Colonic mucosa (tissue), 4 donors: ENCODE data around the gene PRLHR. TPM values are rescaled to one million over a fixed set of nuclear protein-coding genes. Genes with fewer than 3 reads are reported as not detected.

Source experiments
- DNase-seq: peaks from one replicate; pipeline ENCODE4 v3.0.0-alpha.2; 2020
- H3K27ac ChIP-seq: fragments of 200-600 bp; one replicate; pipeline ENCODE4 v1.8.0; 2021
- H3K27me3 ChIP-seq: fragments of 200-600 bp; one replicate; pipeline ENCODE4 v1.8.0; 2021
- H3K36me3 ChIP-seq: fragments of 200-600 bp; one replicate; pipeline ENCODE4 v1.8.0; 2021
- H3K4me1 ChIP-seq: fragments of 200-600 bp; one replicate; pipeline ENCODE4 v1.8.0; 2021; ENCODE audit warnings: mild to moderate bottlenecking
- H3K4me3 ChIP-seq: fragments of 200-600 bp; one replicate; pipeline ENCODE4 v1.8.0; 2021
- H3K9ac ChIP-seq, 2 donors: one replicate each; pipeline ENCODE4 v1.7.0; 2013; ENCODE audit warnings: control low read depth in 2 of 2, low read depth in 2 of 2, low read length in 2 of 2
- H3K9me3 ChIP-seq: fragments of 200-600 bp; one replicate; pipeline ENCODE4 v1.8.0; 2021
- CTCF ChIP-seq: fragments of 200-600 bp; IDR thresholded peaks from one replicate; pipeline ENCODE4 v1.8.0; 2022; ENCODE audit warnings: antibody characterized with exemption, mild to moderate bottlenecking
- intact Hi-C: fragments of 100-400 bp; cut with DNase I; formaldehyde crosslinking; loops from one replicate; pipeline ENCODE4 v1.14.1; 2022
- total RNA-seq, 2 donors: library from RNA; stranded (reverse); fragmentation: NEBNext Ultra II Directional in 1 of 2; extraction: Animal tissue kit (Norgen Biotek cat#: 25700) in 1 of 2; gene quantifications; one replicate each; pipeline ENCODE4 v1.2.1, GENCODE V29; 2021
- donor health status: healthy.
- donor health status: DM: no; HTN: no; CAD: no.
- donor health status: DM: no; HTN: no; CAD: no.

PRLHR gene
- total RNA-seq, 2 donors from 2014 or later, result not detected

GRCh38 chr10:118546479-118546878, 49.0 kb downstream of the PRLHR start:
- no peak overlapping the region for H3K9ac ChIP-seq
- no peak for DNase-seq
- no peaks in the 10 kb centered on the region for H3K36me3 ChIP-seq
- H3K4me3 ChIP-seq, result no peak overlapping the region
- H3K9me3 ChIP-seq, result no peaks in the 10 kb centered on the region
- H3K27me3 ChIP-seq, result no peaks in the 10 kb centered on the region
- no peak overlapping the region for H3K27ac ChIP-seq
- intact Hi-C loops, result loop anchor here (10.0 kb wide), 1 partner anchor 1052 kb away; no protein-coding TSS in a partner anchor
- no peaks in the 10 kb centered on the region for H3K4me1 ChIP-seq
- no peak for TF ChIP-seq CTCF

- Histone ChIP-seq H3K27me3 (no peaks in the 10 kb centered on the region), H3K36me3 (no peaks in the 10 kb centered on the region), H3K9ac (no peak overlapping the region), H3K27ac (no peak overlapping the region), H3K4me3 (no peak overlapping the region), H3K4me1 (no peaks in the 10 kb centered on the region), H3K9me3 (no peaks in the 10 kb centered on the region)
- DNase-seq, result no peak
- no peak for TF ChIP-seq CTCF
- intact Hi-C loops, result loop anchor here (10.0 kb wide), 1 partner anchor 1051 kb away; no protein-coding TSS in a partner anchor
Measured at GRCh38 chr10:118545381-118545780, 50.1 kb downstream of the PRLHR start.

GRCh38 chr10:118544401-118544948, 51.0 kb downstream of the PRLHR start:
- TF ChIP-seq CTCF, result no peak
- Histone ChIP-seq H3K4me3 (no peak overlapping the region), H3K9me3 (no peaks in the 10 kb centered on the region), H3K27me3 (no peaks in the 10 kb centered on the region), H3K9ac (no peak overlapping the region), H3K4me1 (no peaks in the 10 kb centered on the region), H3K27ac (no peak overlapping the region), H3K36me3 (no peaks in the 10 kb centered on the region)
- intact Hi-C loops, result loop anchor here (5.0 to 10.0 kb wide), 2 partner anchors 122 to 1050 kb away; no protein-coding TSS in a partner anchor
- no peak for DNase-seq

- no peaks in the 10 kb centered on the region for H3K27me3 ChIP-seq
- intact Hi-C loops, result loop anchor here (5.0 to 10.0 kb wide), 2 partner anchors 122 to 1049 kb away; no protein-coding TSS in a partner anchor
- peak; percentile 44 for DNase-seq
- no peak overlapping the region for H3K9ac ChIP-seq
- H3K36me3 ChIP-seq, result no peaks in the 10 kb centered on the region
- no peak overlapping the region for H3K4me3 ChIP-seq
- no peaks in the 10 kb centered on the region for H3K4me1 ChIP-seq
- H3K9me3 ChIP-seq, result no peaks in the 10 kb centered on the region
- no peak overlapping the region for H3K27ac ChIP-seq
- TF ChIP-seq CTCF, result peak; percentile 48
Measured at GRCh38 chr10:118543714-118544400, 51.6 kb downstream of the PRLHR start.

- no peak overlapping the region for H3K9ac ChIP-seq
- intact Hi-C loops, result loop anchor here (5.0 to 10.0 kb wide), 2 partner anchors 120 to 1048 kb away; no protein-coding TSS in a partner anchor
- no peak overlapping the region for H3K27ac ChIP-seq
- H3K36me3 ChIP-seq, result no peaks in the 10 kb centered on the region
- DNase-seq, result no peak
- H3K4me3 ChIP-seq, result no peak overlapping the region
- H3K27me3 ChIP-seq, result no peaks in the 10 kb centered on the region
- TF ChIP-seq CTCF, result no peak
- no peaks in the 10 kb centered on the region for H3K4me1 ChIP-seq
- no peaks in the 10 kb centered on the region for H3K9me3 ChIP-seq
Measured at GRCh38 chr10:118542745-118543144, 52.7 kb downstream of the PRLHR start.
